AG04450 (cell line): ENCODE data around the gene KRT40. TPM values are rescaled to one million over a fixed set of nuclear protein-coding genes. Genes with fewer than 3 reads are reported as not detected.

Experiments used
- CTCF ChIA-PET: fragments of 300-600, 350-600 bp; formaldehyde crosslinking; extraction: SDS; loops from one replicate; lab custom pipeline; 2022; ENCODE audit warnings: antibody characterized with exemption, inconsistent platforms; lab: Charles Lee
- POLR2A ChIA-PET: fragments of 350-600 bp; formaldehyde crosslinking; extraction: SDS; loops from one replicate; lab custom pipeline; 2021; ENCODE audit warnings: antibody characterized with exemption, inconsistent platforms; lab: Yijun Ruan, JAX
- DNase-seq: peaks from one replicate; pipeline ENCODE4 v3.0.0-alpha.2; 2011; ENCODE audit warnings: low read depth, low spot score
- H3K27ac ChIP-seq: one replicate; pipeline ENCODE4 v1.5.1; 2012; ENCODE audit warnings: low read depth, low read length, control low read depth
- H3K27me3 ChIP-seq: one replicate; pipeline ENCODE4 v1.6.0; 2012; ENCODE audit warnings: low read length; ENCODE audit not compliant: control insufficient read depth, insufficient read depth
- H3K4me3 ChIP-seq: 2 replicates; pipeline ENCODE4 v1.5.1; 2011; ENCODE audit warnings: mild to moderate bottlenecking, low read depth, low read length, control low read depth
- H3K9me3 ChIP-seq: 2 replicates; pipeline ENCODE4 v1.5.1; 2012; ENCODE audit warnings: low read length; ENCODE audit not compliant: control insufficient read depth, insufficient read depth
- CTCF ChIP-seq: IDR thresholded peaks from 2 replicates; pipeline ENCODE4 v1.5.1; 2011; ENCODE audit warnings: low read depth, low read length, control low read depth, inconsistent platforms
- polyA plus RNA-seq: library from polyadenylated mRNA; depleted of rRNA; stranded (reverse); fragments of >200 nt; gene quantifications from 2 replicates; pipeline ENCODE4 v1.2.3, GENCODE V29; 2011

Gene KRT40
- polyA plus RNA-seq, 1 experiment: not detected

GRCh38 chr17:40945414-40945813 is 38.7 kb downstream of the KRT40 start:
- ChIA-PET POLR2A (interaction anchor here (0.7 kb wide), 1 partner anchor 581 kb away, joined by 3 read pairs; no protein-coding TSS in a partner anchor), CTCF (no interaction called here)
- no peaks in the 10 kb centered on the region for H3K27me3 ChIP-seq
- no peaks in the 10 kb centered on the region for H3K9me3 ChIP-seq
- no peak for TF ChIP-seq CTCF
- no peak for DNase-seq
- no peak overlapping the region for H3K27ac ChIP-seq
- H3K4me3 ChIP-seq: no peak overlapping the region

DNA sequence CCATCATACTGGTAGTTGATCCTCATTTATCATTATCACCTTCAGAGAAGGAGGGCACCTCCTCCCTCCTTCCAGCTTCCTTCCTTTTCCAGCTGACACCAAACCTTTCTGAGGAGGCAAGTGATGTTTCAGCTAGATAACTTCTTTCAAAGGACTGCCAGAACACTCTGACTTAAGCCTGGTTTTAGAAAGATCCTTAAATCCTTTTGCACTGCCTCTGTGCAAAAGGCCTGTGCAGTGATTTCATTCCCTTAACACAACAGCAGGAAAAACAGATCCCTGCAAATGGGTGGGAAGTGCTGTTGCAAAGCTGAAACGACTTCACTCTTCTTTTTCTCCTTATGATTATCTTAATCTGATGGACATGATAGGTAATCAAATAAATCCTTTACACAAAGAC is 39.6 kb downstream of the KRT40 start:
- H3K9me3 ChIP-seq: no peaks in the 10 kb centered on the region
- no peak overlapping the region for H3K4me3 ChIP-seq
- ChIA-PET POLR2A (no interaction called here), CTCF (no interaction called here)
- no peaks in the 10 kb centered on the region for H3K27me3 ChIP-seq
- DNase-seq: no peak
- H3K27ac ChIP-seq: no peak overlapping the region
- TF ChIP-seq CTCF: no peak

GRCh38 chr17:40942553-40942952 is 41.6 kb downstream of the KRT40 start:
- Histone ChIP-seq H3K9me3 (no peaks in the 10 kb centered on the region), H3K27ac (no peak overlapping the region), H3K4me3 (no peak overlapping the region), H3K27me3 (no peaks in the 10 kb centered on the region)
- DNase-seq: no peak
- CTCF ChIA-PET: no interaction called here
- POLR2A ChIA-PET: no interaction called here
- no peak for TF ChIP-seq CTCF

- no peak overlapping the region for H3K4me3 ChIP-seq
- H3K9me3 ChIP-seq: peaks cover 5% of the 10 kb centered on the region; the same call in 1 of the 2 replicates
- ChIA-PET POLR2A (no interaction called here), CTCF (no interaction called here)
- DNase-seq: no peak
- TF ChIP-seq CTCF: no peak
- H3K27ac ChIP-seq: no peak overlapping the region
- no peaks in the 10 kb centered on the region for H3K27me3 ChIP-seq
Measured at GRCh38 chr17:40940266-40940665, 43.9 kb downstream of the KRT40 start.

- ChIA-PET POLR2A (interaction anchor here (0.7 kb wide), 1 partner anchor 29 kb away, joined by 3 read pairs; no protein-coding TSS in a partner anchor), CTCF (interaction anchor here (1.3 kb wide), 1 partner anchor 610 kb away, joined by 3 read pairs; no protein-coding TSS in a partner anchor)
- no peak for DNase-seq
- no peak for TF ChIP-seq CTCF
- Histone ChIP-seq H3K4me3 (no peak overlapping the region), H3K9me3 (peaks cover 5% of the 10 kb centered on the region; the same call in 1 of the 2 replicates), H3K27me3 (no peaks in the 10 kb centered on the region), H3K27ac (no peak overlapping the region)
Measured at GRCh38 chr17:40938981-40939380, 45.1 kb downstream of the KRT40 start.
